ENCODE data around the gene CEP112. TPM values are rescaled to one million over a fixed set of nuclear protein-coding genes. Genes with fewer than 3 reads are reported as not detected.

The CEP112 gene
- total RNA-seq, 1 experiment from 2014 or later: 6.1 TPM

DNA sequence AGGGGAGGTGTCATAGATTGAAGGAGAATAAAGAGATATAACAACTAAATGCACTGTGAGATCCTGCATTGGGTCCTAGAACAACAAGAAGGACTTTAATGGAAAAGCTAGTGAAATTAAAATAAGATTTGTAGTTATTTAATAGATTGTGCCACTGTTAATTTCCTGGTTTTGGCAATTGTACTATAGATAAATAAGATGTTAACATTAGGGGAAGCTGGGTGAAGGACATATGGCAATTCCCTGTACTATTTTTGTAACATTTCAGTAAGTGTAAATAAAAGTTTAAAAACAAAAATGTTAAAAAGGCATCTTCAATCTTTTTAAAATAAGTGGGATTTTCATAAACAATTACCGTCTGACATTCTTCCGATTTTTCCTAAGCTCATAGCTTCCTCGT lies 372.1 kb downstream of the CEP112 start (continued):
- TF ChIP-seq, protein P1, sequence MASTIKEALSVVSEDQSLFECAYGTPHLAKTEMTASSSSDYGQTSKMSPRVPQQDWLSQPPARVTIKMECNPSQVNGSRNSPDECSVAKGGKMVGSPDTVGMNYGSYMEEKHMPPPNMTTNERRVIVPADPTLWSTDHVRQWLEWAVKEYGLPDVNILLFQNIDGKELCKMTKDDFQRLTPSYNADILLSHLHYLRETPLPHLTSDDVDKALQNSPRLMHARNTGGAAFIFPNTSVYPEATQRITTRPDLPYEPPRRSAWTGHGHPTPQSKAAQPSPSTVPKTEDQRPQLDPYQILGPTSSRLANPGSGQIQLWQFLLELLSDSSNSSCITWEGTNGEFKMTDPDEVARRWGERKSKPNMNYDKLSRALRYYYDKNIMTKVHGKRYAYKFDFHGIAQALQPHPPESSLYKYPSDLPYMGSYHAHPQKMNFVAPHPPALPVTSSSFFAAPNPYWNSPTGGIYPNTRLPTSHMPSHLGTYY (CRISPR knock-in tag; IDR thresholded peaks at IDR 0.05): no peak
- no peak for TF ChIP-seq CTCF (IDR thresholded peaks at IDR 0.05)
- TF ChIP-seq SOX15 (CRISPR knock-in tag; IDR thresholded peaks at IDR 0.05): no peak
- TF ChIP-seq GRHL2 (CRISPR knock-in tag; IDR thresholded peaks at IDR 0.05; ENCODE audit: insufficient replicate concordance, severe bottlenecking): no peak
- TF ChIP-seq E2F4 (CRISPR knock-in tag; IDR thresholded peaks at IDR 0.05; ENCODE audit: borderline replicate concordance, low read depth): no peak
- TF ChIP-seq MYBL2 (CRISPR knock-in tag; IDR thresholded peaks at IDR 0.05): no peak
- TF ChIP-seq AR (CRISPR knock-in tag; IDR thresholded peaks at IDR 0.05): no peak

GRCh38 chr17:65817951-65818350 lies 374.0 kb downstream of the CEP112 start:
- Mint-ChIP-seq H3K36me3 (no peaks in the 10 kb centered on the region), H3K27ac (no peak overlapping the region), H3K27me3 (ENCODE audit: low read depth) (no peaks in the 10 kb centered on the region), H3K9me3 (no peaks in the 10 kb centered on the region), H3K4me3 (no peak overlapping the region), H3K4me1 (0 out of 2 replicates have a peak, but pooled peaks cover 4% of the 10 kb centered on the region)
- DNase-seq (ENCODE audit: low spot score): no peak
- POLR2A ChIA-PET: no interaction called here
- ATAC-seq: no peak
- CTCF ChIA-PET: no interaction called here
- TF ChIP-seq JUN (CRISPR knock-in tag; IDR thresholded peaks at IDR 0.05) (no peak), RORB (CRISPR knock-in tag; IDR thresholded peaks at IDR 0.05) (no peak), GTF2I (CRISPR knock-in tag; conservative IDR thresholded peaks at IDR 0.05) (no peak), ZNF423 (CRISPR knock-in tag; IDR thresholded peaks at IDR 0.05) (no peak), AR (CRISPR knock-in tag; IDR thresholded peaks at IDR 0.05) (no peak), MXD4 (CRISPR knock-in tag; IDR thresholded peaks at IDR 0.05; ENCODE audit: borderline replicate concordance) (no peak), ZNF281 (CRISPR knock-in tag; IDR thresholded peaks at IDR 0.05) (no peak), SMAD4 (CRISPR knock-in tag; IDR thresholded peaks at IDR 0.05) (no peak)
- TF ChIP-seq, protein P2, sequence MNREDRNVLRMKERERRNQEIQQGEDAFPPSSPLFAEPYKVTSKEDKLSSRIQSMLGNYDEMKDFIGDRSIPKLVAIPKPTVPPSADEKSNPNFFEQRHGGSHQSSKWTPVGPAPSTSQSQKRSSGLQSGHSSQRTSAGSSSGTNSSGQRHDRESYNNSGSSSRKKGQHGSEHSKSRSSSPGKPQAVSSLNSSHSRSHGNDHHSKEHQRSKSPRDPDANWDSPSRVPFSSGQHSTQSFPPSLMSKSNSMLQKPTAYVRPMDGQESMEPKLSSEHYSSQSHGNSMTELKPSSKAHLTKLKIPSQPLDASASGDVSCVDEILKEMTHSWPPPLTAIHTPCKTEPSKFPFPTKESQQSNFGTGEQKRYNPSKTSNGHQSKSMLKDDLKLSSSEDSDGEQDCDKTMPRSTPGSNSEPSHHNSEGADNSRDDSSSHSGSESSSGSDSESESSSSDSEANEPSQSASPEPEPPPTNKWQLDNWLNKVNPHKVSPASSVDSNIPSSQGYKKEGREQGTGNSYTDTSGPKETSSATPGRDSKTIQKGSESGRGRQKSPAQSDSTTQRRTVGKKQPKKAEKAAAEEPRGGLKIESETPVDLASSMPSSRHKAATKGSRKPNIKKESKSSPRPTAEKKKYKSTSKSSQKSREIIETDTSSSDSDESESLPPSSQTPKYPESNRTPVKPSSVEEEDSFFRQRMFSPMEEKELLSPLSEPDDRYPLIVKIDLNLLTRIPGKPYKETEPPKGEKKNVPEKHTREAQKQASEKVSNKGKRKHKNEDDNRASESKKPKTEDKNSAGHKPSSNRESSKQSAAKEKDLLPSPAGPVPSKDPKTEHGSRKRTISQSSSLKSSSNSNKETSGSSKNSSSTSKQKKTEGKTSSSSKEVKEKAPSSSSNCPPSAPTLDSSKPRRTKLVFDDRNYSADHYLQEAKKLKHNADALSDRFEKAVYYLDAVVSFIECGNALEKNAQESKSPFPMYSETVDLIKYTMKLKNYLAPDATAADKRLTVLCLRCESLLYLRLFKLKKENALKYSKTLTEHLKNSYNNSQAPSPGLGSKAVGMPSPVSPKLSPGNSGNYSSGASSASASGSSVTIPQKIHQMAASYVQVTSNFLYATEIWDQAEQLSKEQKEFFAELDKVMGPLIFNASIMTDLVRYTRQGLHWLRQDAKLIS (CRISPR knock-in tag; IDR thresholded peaks at IDR 0.05; ENCODE audit: borderline replicate concordance): no peak

Measured in WTC11 (cell line).